OCI-LY7 (cell line): ENCODE measurements around the gene PCBP3.

Experiments
- CTCF ChIP-seq: fragments of 200-600 bp; sonication (generic); conservative IDR thresholded peaks from 2 replicates; pipeline ENCODE4 v1.5.1; 2014; ENCODE audit warnings: mild to moderate bottlenecking, antibody characterized with exemption, low read length, moderate library complexity, mixed read lengths
- EZH2phosphoT487 ChIP-seq: fragments of 200-600 bp; sonication (generic); IDR thresholded peaks from 2 replicates; pipeline ENCODE4 v1.6.1; 2018; ENCODE audit warnings: low read depth, borderline replicate concordance, mild to moderate bottlenecking, mixed run types, antibody characterized with exemption, low read length, moderate library complexity, mixed read lengths

GRCh38 chr21:45916011-45916840, 272.7 kb downstream of the PCBP3 start:
- no peak for TF ChIP-seq CTCF
- TF ChIP-seq EZH2phosphoT487, result no peak
